Measurements from ENCODE around the gene USP11. TPM values are rescaled to one million over a fixed set of nuclear protein-coding genes. Genes with fewer than 3 reads are reported as not detected.

The USP11 gene
- total and polyA plus RNA-seq, 5 donors from 2014 or later: 46.0 to 97.3 (median 57.7) TPM

DNA sequence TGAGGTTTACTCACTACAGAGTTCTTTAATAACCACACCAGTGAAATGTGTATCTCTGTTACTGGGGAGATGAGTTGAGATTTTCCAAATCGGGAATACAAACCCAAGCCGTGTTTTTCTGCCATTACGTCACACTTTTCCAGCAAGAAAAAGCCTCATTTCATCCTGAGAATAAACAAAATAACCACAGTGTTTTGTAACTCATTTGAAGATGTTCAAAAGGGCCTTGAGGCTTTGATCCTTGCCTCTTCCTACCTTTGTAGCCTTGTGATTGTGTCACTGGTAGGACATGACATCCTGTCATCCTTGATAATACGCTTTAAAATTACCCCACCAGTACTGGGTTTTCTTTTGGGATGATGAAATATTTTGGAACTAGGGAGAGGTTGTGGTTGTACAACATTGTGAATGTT, 2.9 kb downstream of the USP11 start:
- H3K27ac ChIP-seq (ENCODE audit: insufficient read depth, low read length, poor library complexity, severe bottlenecking): peak overlapping the region; percentile 98
- Mint-ChIP-seq H3K27me3 (no peaks in the 10 kb centered on the region), H3K36me3 (peaks cover 16% of the 10 kb centered on the region), H3K4me1 (peaks cover 0 to 47% (median 15%) of the 10 kb centered on the region in 4 donors), H3K4me3 (peak overlapping the region; percentile 17 to 86 (median 62)), H3K9me3 (no peaks in the 10 kb centered on the region), H3K27ac (peak overlapping the region in 2 of 3 donors; percentile 53 to 90)
- no peaks in the 10 kb centered on the region for H3K27me3 ChIP-seq (ENCODE audit: control insufficient read depth, insufficient read depth, low read length)
- peaks cover 19% of the 10 kb centered on the region for H3K4me1 ChIP-seq (ENCODE audit: control insufficient read depth, insufficient read depth, low read length, poor library complexity, severe bottlenecking)
- H3K4me3 ChIP-seq (ENCODE audit: low read depth, low read length): peak overlapping the region; percentile 93
- ATAC-seq (ENCODE audit: low read depth in 2 of 2): no peak
- no peaks in the 10 kb centered on the region for H3K9me3 ChIP-seq (ENCODE audit: control insufficient read depth in 2 of 2, low read length in 2 of 2)
- DNase-seq: no peak
- peaks cover 9% of the 10 kb centered on the region for H3K36me3 ChIP-seq (ENCODE audit: control insufficient read depth, insufficient read depth, low read length)

DNA sequence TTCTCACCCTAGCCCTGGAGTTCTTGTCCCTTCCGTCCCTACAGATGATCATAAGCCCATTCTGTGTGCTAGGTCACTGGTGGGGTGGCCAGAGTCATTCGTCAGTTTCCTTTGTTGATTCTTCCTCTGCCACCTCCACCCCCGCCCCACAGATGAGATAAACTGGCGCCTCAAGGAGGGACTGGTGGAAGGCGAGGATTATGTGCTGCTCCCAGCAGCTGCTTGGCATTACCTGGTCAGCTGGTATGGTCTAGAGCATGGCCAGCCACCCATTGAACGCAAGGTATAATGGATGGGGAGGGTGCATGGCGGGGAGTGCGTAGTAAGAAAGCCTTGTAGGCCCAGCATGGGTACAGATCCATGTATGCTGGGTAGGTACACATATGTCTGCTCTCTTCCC, 6.4 kb downstream of the USP11 start:
- Mint-ChIP-seq H3K36me3 (peaks cover 36% of the 10 kb centered on the region), H3K9me3 (no peaks in the 10 kb centered on the region), H3K27me3 (no peaks in the 10 kb centered on the region), H3K27ac (no peak overlapping the region), H3K4me1 (peaks cover 0 to 26% (median 15%) of the 10 kb centered on the region in 4 donors), H3K4me3 (no peak overlapping the region)
- H3K4me3 ChIP-seq (ENCODE audit: low read depth, low read length): no peak overlapping the region
- no peak overlapping the region for H3K27ac ChIP-seq (ENCODE audit: insufficient read depth, low read length, poor library complexity, severe bottlenecking)
- H3K4me1 ChIP-seq (ENCODE audit: control insufficient read depth, insufficient read depth, low read length, poor library complexity, severe bottlenecking): peaks cover 11% of the 10 kb centered on the region
- H3K9me3 ChIP-seq (ENCODE audit: control insufficient read depth in 2 of 2, low read length in 2 of 2): no peaks in the 10 kb centered on the region
- no peaks in the 10 kb centered on the region for H3K27me3 ChIP-seq (ENCODE audit: control insufficient read depth, insufficient read depth, low read length)
- DNase-seq: no peak
- peaks cover 28% of the 10 kb centered on the region for H3K36me3 ChIP-seq (ENCODE audit: control insufficient read depth, insufficient read depth, low read length)
- no peak for ATAC-seq (ENCODE audit: low read depth in 2 of 2)

DNA sequence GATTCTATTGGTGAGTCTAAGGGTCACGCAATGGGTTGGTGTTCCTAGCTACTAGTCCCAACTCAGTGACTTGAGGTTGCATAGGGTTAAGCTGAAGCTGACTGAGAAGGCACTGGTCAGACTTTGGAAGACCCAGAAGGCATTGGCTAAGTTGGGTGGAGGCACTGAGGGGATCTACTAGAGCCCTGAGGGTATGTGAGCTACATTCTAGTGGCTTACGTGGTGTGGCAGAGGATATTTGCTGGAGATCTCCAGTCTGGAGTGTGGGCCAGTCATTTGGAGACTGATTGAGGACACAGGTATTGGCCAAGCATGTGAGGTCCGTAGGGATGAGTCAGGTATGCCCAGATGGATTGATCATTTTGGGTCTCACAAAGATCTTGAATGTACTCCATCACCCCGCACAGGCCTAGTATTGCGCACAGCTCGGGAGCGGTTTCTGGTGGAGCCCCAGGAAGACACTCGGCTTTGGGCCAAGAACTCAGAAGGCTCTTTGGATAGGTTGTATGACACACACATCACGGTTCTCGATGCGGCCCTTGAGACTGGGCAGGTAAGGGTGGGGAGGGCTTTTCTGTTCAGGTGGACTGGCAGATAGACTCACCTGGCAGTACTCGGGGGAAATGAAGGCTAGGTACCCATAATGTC, 7.2 kb downstream of the USP11 start:
- H3K27me3 ChIP-seq (ENCODE audit: control insufficient read depth, insufficient read depth, low read length): no peaks in the 10 kb centered on the region
- DNase-seq (no peak), ATAC-seq (ENCODE audit: low read depth in 2 of 2) (no peak)
- H3K4me1 ChIP-seq (ENCODE audit: control insufficient read depth, insufficient read depth, low read length, poor library complexity, severe bottlenecking): peaks cover 2% of the 10 kb centered on the region
- H3K9me3 Mint-ChIP-seq: no peaks in the 10 kb centered on the region
- no peaks in the 10 kb centered on the region for H3K9me3 ChIP-seq (ENCODE audit: control insufficient read depth in 2 of 2, low read length in 2 of 2)
- H3K4me3 ChIP-seq (ENCODE audit: low read depth, low read length): no peak overlapping the region
- H3K4me1 Mint-ChIP-seq: peaks cover 0 to 22% (median 15%) of the 10 kb centered on the region in 4 donors
- H3K27me3 Mint-ChIP-seq: no peaks in the 10 kb centered on the region
- peaks cover 32% of the 10 kb centered on the region for H3K36me3 ChIP-seq (ENCODE audit: control insufficient read depth, insufficient read depth, low read length)
- H3K27ac Mint-ChIP-seq: no peak overlapping the region
- peaks cover 42% of the 10 kb centered on the region for H3K36me3 Mint-ChIP-seq
- no peak overlapping the region for H3K4me3 Mint-ChIP-seq
- no peak overlapping the region for H3K27ac ChIP-seq (ENCODE audit: insufficient read depth, low read length, poor library complexity, severe bottlenecking)

DNA sequence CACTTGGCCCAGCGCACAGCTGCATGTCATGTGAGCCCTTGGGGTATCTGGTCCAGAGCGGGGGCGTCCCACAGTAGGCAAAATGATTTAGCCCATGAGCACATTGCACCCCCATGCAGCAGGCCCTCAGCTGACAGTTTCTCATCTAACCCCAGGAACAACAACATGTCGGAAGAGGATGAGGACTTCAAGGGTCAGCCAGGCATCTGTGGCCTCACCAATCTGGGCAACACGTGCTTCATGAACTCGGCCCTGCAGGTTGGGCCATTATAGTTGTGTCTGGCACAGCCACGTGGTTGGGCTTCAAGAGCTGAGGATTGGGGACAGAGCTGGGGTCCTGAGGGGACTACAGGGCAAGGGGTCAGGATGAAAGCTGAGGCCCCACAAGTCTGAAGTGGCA, 7.8 kb downstream of the USP11 start:
- Mint-ChIP-seq H3K36me3 (peaks cover 45% of the 10 kb centered on the region), H3K4me1 (peaks cover 0 to 16% (median 9%) of the 10 kb centered on the region in 4 donors), H3K27ac (no peak overlapping the region), H3K9me3 (no peaks in the 10 kb centered on the region), H3K4me3 (no peak overlapping the region), H3K27me3 (no peaks in the 10 kb centered on the region)
- DNase-seq (no peak), ATAC-seq (ENCODE audit: low read depth in 2 of 2) (no peak)
- Histone ChIP-seq H3K4me3 (ENCODE audit: low read depth, low read length) (no peak overlapping the region), H3K9me3 (ENCODE audit: control insufficient read depth in 2 of 2, low read length in 2 of 2) (no peaks in the 10 kb centered on the region), H3K36me3 (ENCODE audit: control insufficient read depth, insufficient read depth, low read length) (peaks cover 32% of the 10 kb centered on the region), H3K27ac (ENCODE audit: insufficient read depth, low read length, poor library complexity, severe bottlenecking) (no peak overlapping the region), H3K27me3 (ENCODE audit: control insufficient read depth, insufficient read depth, low read length) (no peaks in the 10 kb centered on the region), H3K4me1 (ENCODE audit: control insufficient read depth, insufficient read depth, low read length, poor library complexity, severe bottlenecking) (no peaks in the 10 kb centered on the region)

DNA sequence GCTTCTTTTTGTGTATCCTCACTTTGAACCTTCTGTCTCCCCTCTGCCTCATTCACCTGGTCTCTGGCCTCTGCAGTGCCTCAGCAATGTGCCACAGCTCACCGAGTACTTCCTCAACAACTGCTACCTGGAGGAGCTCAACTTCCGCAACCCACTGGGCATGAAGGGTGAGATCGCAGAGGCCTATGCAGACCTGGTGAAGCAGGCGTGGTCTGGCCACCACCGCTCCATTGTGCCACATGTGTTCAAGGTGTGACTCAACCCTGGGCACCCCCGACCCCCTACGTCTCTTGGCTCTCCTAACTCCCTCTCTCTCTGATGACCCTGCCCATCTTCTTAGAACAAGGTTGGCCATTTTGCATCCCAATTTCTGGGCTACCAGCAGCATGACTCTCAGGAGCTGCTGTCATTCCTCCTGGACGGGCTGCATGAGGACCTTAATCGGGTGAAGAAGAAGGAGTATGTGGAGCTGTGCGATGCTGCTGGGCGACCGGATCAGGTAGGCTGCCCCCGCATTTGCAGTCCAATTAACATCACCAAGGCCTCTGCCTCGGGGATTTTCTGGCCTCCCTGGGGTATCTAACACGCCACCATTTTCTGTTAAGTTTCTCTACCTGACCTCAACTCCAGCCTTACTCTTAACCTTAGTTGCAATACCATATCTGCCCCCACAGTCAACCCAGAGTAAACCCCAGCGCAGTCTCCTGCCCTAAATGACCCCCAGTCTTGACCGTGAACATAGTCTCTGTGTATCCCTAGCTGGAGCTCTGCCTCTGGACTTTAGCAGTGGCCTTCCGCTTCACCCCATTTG, 8.6 kb downstream of the USP11 start:
- no peak for DNase-seq
- Mint-ChIP-seq H3K4me1 (peaks cover 0 to 8% (median 3%) of the 10 kb centered on the region in 4 donors), H3K27me3 (no peaks in the 10 kb centered on the region), H3K4me3 (no peak overlapping the region), H3K36me3 (peaks cover 53% of the 10 kb centered on the region), H3K9me3 (no peaks in the 10 kb centered on the region), H3K27ac (peak overlapping the region in 2 of 3 donors; percentile 26 to 75)
- H3K27me3 ChIP-seq (ENCODE audit: control insufficient read depth, insufficient read depth, low read length): no peaks in the 10 kb centered on the region
- peaks cover 34% of the 10 kb centered on the region for H3K36me3 ChIP-seq (ENCODE audit: control insufficient read depth, insufficient read depth, low read length)
- no peak overlapping the region for H3K27ac ChIP-seq (ENCODE audit: insufficient read depth, low read length, poor library complexity, severe bottlenecking)
- ATAC-seq (ENCODE audit: low read depth in 2 of 2): no peak
- H3K9me3 ChIP-seq (ENCODE audit: control insufficient read depth in 2 of 2, low read length in 2 of 2): no peaks in the 10 kb centered on the region
- no peak overlapping the region for H3K4me3 ChIP-seq (ENCODE audit: low read depth, low read length)
- no peaks in the 10 kb centered on the region for H3K4me1 ChIP-seq (ENCODE audit: control insufficient read depth, insufficient read depth, low read length, poor library complexity, severe bottlenecking)

DNA sequence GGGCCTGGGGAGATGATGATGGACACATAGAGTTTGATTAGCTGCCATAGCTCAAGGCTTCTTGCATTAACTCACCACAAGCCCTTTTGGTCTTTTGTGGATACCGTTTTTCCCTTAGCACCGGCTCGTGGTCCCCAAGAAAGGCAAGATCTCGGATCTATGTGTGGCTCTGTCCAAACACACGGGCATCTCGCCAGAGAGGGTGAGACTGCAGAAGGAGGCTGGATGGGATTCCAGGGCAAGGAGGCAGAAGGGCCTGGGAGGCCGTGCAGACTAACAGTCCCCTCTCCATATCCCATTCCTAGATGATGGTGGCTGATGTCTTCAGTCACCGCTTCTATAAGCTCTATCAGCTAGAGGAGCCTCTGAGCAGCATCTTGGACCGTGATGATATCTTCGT, 9.5 kb downstream of the USP11 start:
- H3K9me3 ChIP-seq (ENCODE audit: control insufficient read depth in 2 of 2, low read length in 2 of 2): no peaks in the 10 kb centered on the region
- H3K4me3 ChIP-seq (ENCODE audit: low read depth, low read length): no peak overlapping the region
- DNase-seq (no peak), ATAC-seq (ENCODE audit: low read depth in 2 of 2) (no peak)
- H3K4me1 ChIP-seq (ENCODE audit: control insufficient read depth, insufficient read depth, low read length, poor library complexity, severe bottlenecking): no peaks in the 10 kb centered on the region
- peaks cover 55% of the 10 kb centered on the region for H3K36me3 Mint-ChIP-seq
- no peaks in the 10 kb centered on the region for H3K27me3 ChIP-seq (ENCODE audit: control insufficient read depth, insufficient read depth, low read length)
- H3K4me3 Mint-ChIP-seq: no peak overlapping the region
- H3K27ac Mint-ChIP-seq: no peak overlapping the region
- peaks cover 0 to under 1% (median 0%) of the 10 kb centered on the region in 4 donors for H3K4me1 Mint-ChIP-seq
- no peak overlapping the region for H3K27ac ChIP-seq (ENCODE audit: insufficient read depth, low read length, poor library complexity, severe bottlenecking)
- H3K36me3 ChIP-seq (ENCODE audit: control insufficient read depth, insufficient read depth, low read length): peaks cover 34% of the 10 kb centered on the region
- no peaks in the 10 kb centered on the region for H3K9me3 Mint-ChIP-seq
- no peaks in the 10 kb centered on the region for H3K27me3 Mint-ChIP-seq

DNA sequence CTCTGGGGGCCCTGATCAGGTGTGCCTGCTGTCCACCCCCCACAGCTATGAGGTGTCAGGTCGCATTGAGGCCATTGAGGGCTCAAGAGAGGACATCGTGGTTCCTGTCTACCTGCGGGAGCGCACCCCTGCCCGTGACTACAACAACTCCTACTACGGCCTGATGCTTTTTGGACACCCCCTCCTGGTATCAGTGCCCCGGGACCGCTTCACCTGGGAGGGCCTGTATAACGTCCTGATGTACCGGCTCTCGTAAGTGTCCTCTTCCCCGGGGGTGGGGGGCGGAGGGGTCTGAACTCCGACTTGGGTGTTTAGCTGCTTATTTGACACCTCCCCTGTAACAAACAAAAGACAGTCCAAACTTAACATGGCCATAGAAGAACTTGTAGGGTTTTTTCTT, 10.5 kb downstream of the USP11 start:
- Mint-ChIP-seq H3K4me1 (peaks cover 0 to 2% (median 0%) of the 10 kb centered on the region in 4 donors), H3K27ac (no peak overlapping the region), H3K27me3 (no peaks in the 10 kb centered on the region), H3K9me3 (no peaks in the 10 kb centered on the region), H3K36me3 (peaks cover 60% of the 10 kb centered on the region), H3K4me3 (no peak overlapping the region)
- Histone ChIP-seq H3K4me1 (ENCODE audit: control insufficient read depth, insufficient read depth, low read length, poor library complexity, severe bottlenecking) (no peaks in the 10 kb centered on the region), H3K4me3 (ENCODE audit: low read depth, low read length) (no peak overlapping the region), H3K36me3 (ENCODE audit: control insufficient read depth, insufficient read depth, low read length) (peaks cover 34% of the 10 kb centered on the region), H3K27me3 (ENCODE audit: control insufficient read depth, insufficient read depth, low read length) (no peaks in the 10 kb centered on the region), H3K27ac (ENCODE audit: insufficient read depth, low read length, poor library complexity, severe bottlenecking) (no peak overlapping the region), H3K9me3 (ENCODE audit: control insufficient read depth in 2 of 2, low read length in 2 of 2) (no peaks in the 10 kb centered on the region)
- DNase-seq: no peak
- ATAC-seq (ENCODE audit: low read depth in 2 of 2): no peak
